Endothelial cell of umbilical vein (primary cell): ENCODE measurements around the gene RAB27B. TPM values are rescaled to one million over a fixed set of nuclear protein-coding genes. Genes with fewer than 3 reads are reported as not detected.

Source experiments
- BruUV-seq: library from RNA; stranded (reverse); fragments of 400-500 nt; replicated peaks from 2 replicates; lab custom pipeline; 2021; lab: Mats Ljungman, UMichigan
- CTCF ChIA-PET: fragments of 300-600, 350-600 bp; sonication (Branson Sonifier 250); formaldehyde crosslinking; loops from one replicate; lab custom pipeline; 2021; ENCODE audit warnings: antibody characterized with exemption, inconsistent platforms; lab: Charles Lee
- POLR2A ChIA-PET: fragments of 300-600, 350-600 bp; sonication (Branson Sonifier 250); formaldehyde crosslinking; loops from one replicate; lab custom pipeline; 2021; ENCODE audit warnings: antibody characterized with exemption, inconsistent platforms; lab: Charles Lee
- DNase-seq: peaks from one replicate; pipeline ENCODE4 v3.0.0-alpha.2; 2011; ENCODE audit warnings: low read depth, low spot score
- FAIRE-seq: peaks from 2 replicates; lab custom pipeline; 2011; peaks lifted over from hg19 to GRCh38; lab: Jason Lieb, UNC
- H2AFZ ChIP-seq: 2 replicates; pipeline ENCODE4 v1.6.0; 2012; ENCODE audit warnings: low read depth, low read length, control low read depth, inconsistent platforms
- H3K27ac ChIP-seq: 2 replicates; pipeline ENCODE4 v1.5.1; 2011; ENCODE audit warnings: low read depth, mild to moderate bottlenecking, control low read depth, low read length, moderate library complexity; ENCODE audit not compliant: insufficient read depth
- H3K27me3 ChIP-seq, 2 experiments: 2 replicates each; pipeline versions ENCODE4 v1.6.0 to v1.6.1; 2011; ENCODE audit warnings: low read length in 2 of 2, mixed read lengths in 1 of 2; ENCODE audit not compliant: control insufficient read depth in 2 of 2, insufficient read depth in 2 of 2
- H3K36me3 ChIP-seq, 2 experiments: 2 replicates in 1 of 2; 3 replicates in 1 of 2; pipeline ENCODE4 v1.5.1; 2011; ENCODE audit warnings: low read length in 2 of 2, mild to moderate bottlenecking in 1 of 2, moderate library complexity in 1 of 2; ENCODE audit not compliant: control insufficient read depth in 2 of 2, insufficient read depth in 2 of 2; ENCODE audit errors: extremely low read depth in 1 of 2
- H3K4me1 ChIP-seq: 3 replicates; pipeline ENCODE4 v1.5.1; 2011; ENCODE audit warnings: mild to moderate bottlenecking, low read length; ENCODE audit not compliant: control insufficient read depth, insufficient read depth; ENCODE audit errors: extremely low read depth
- H3K4me2 ChIP-seq: 2 replicates; pipeline ENCODE4 v1.6.1; 2011; ENCODE audit warnings: low read length, control low read depth, mixed read lengths; ENCODE audit not compliant: insufficient read depth
- H3K4me3 ChIP-seq, 3 experiments: fragments of 200-600 bp in 1 of 3; sonication (generic), shearing (Covaris generic) in 1 of 3; replicated peaks in 1 of 3; 2 replicates each; pipeline ENCODE4 v1.5.1; 2011 to 2016; ENCODE audit warnings: control low read depth in 3 of 3, low read length in 3 of 3, mild to moderate bottlenecking in 2 of 3, inconsistent platforms in 1 of 3, low read depth in 1 of 3, moderate library complexity in 1 of 3; ENCODE audit not compliant: insufficient read depth in 1 of 3
- H3K79me2 ChIP-seq: 2 replicates; pipeline ENCODE4 v1.6.0; 2012; ENCODE audit warnings: low read length, inconsistent platforms; ENCODE audit not compliant: control insufficient read depth, insufficient read depth
- H3K9ac ChIP-seq: replicated peaks from 2 replicates; pipeline ENCODE3; 2011; ENCODE audit warnings: low read length, control low read depth; ENCODE audit not compliant: insufficient read depth; ENCODE audit errors: extremely low read depth
- H3K9me1 ChIP-seq: replicated peaks from 3 replicates; pipeline ENCODE4 v1.6.0; 2011; ENCODE audit warnings: mild to moderate bottlenecking, low read length; ENCODE audit not compliant: control insufficient read depth, insufficient read depth; ENCODE audit errors: extremely low read depth
- H3K9me3 ChIP-seq: replicated peaks from 2 replicates; pipeline ENCODE4 v1.5.1; 2012; ENCODE audit warnings: low read length, inconsistent platforms; ENCODE audit not compliant: control insufficient read depth, insufficient read depth
- H4K20me1 ChIP-seq: replicated peaks from 2 replicates; pipeline ENCODE3; 2011; ENCODE audit warnings: mild to moderate bottlenecking, low read length; ENCODE audit not compliant: control insufficient read depth, insufficient read depth; ENCODE audit errors: extremely low read depth
- CTCF ChIP-seq, 2 donors: IDR thresholded peaks; 1 replicate in 1 of 2; 2 replicates in 1 of 2; pipeline ENCODE4 v1.5.1; 2011; ENCODE audit warnings: low read length in 2 of 2, mild to moderate bottlenecking in 2 of 2, moderate library complexity in 2 of 2, control low read depth in 1 of 2, inconsistent platforms in 1 of 2, low read depth in 1 of 2; ENCODE audit not compliant: insufficient read depth in 1 of 2; ENCODE audit errors: extremely low read depth in 1 of 2
- EZH2 ChIP-seq: IDR thresholded peaks from 2 replicates; pipeline ENCODE4 v1.6.1; 2012; ENCODE audit warnings: borderline replicate concordance, low read depth, mild to moderate bottlenecking, moderate library complexity, low read length, inconsistent platforms; ENCODE audit not compliant: severe bottlenecking
- FOS ChIP-seq: IDR thresholded peaks from 2 replicates; pipeline ENCODE4 v1.6.1; 2011; ENCODE audit warnings: mild to moderate bottlenecking, low read length, moderate library complexity, borderline replicate concordance; ENCODE audit not compliant: insufficient read depth
- GATA2 ChIP-seq: IDR thresholded peaks from 2 replicates; pipeline ENCODE4 v1.7.0; 2011; ENCODE audit warnings: low read depth, mild to moderate bottlenecking, moderate library complexity, mixed read lengths, low read length; ENCODE audit not compliant: insufficient read length, insufficient read depth
- JUN ChIP-seq: IDR thresholded peaks from 2 replicates; pipeline ENCODE4 v1.6.1; 2011; ENCODE audit warnings: borderline replicate concordance, low read depth; ENCODE audit not compliant: insufficient read length, insufficient read depth
- MAX ChIP-seq: IDR thresholded peaks from 2 replicates; pipeline ENCODE4 v1.6.1; 2011; ENCODE audit not compliant: insufficient read depth, insufficient read length
- MYC ChIP-seq: IDR thresholded peaks from one replicate; pipeline ENCODE4 v1.6.1; 2011; ENCODE audit warnings: mild to moderate bottlenecking, low read depth, low read length
- POLR2A ChIP-seq: IDR thresholded peaks from 2 replicates; pipeline ENCODE4 v1.6.1; 2012; ENCODE audit warnings: low read depth, mild to moderate bottlenecking, control low read depth, low read length
- POLR2AphosphoS5 ChIP-seq: IDR thresholded peaks from 2 replicates; pipeline ENCODE4 v1.6.1; 2012; ENCODE audit warnings: low read depth, mild to moderate bottlenecking, control low read depth, low read length, moderate library complexity; ENCODE audit not compliant: insufficient read depth
- dilution Hi-C: fragments of 300-500 bp; cut with MboI; formaldehyde crosslinking; loops from one replicate; pipeline ENCODE4 v1.15.0; 2019; ENCODE audit warnings: low sequenced_read_pairs; ENCODE audit not compliant: extremely low pct_ligation_motif_present
- intact Hi-C: fragments of 100-400 bp; cut with micrococcal nuclease; formaldehyde crosslinking; loops from one replicate; pipeline ENCODE4 v1.10.0; 2022
- polyA plus RNA-seq, 4 experiments: library from polyadenylated mRNA; depleted of rRNA in 3 of 4; stranded (reverse) in 3 of 4; unstranded in 1 of 4; fragments of >200 nt; gene quantifications; 2 replicates each; pipeline versions ENCODE4 v1.2.1 to v1.2.3, GENCODE V29; 2011 to 2012; ENCODE audit warnings: missing spikeins in 1 of 4
- total RNA-seq: library from RNA; stranded (reverse); gene quantifications from 2 replicates; pipeline ENCODE4 v1.2.3, GENCODE V29; 2021

RAB27B gene
- total and polyA plus RNA-seq, 2 donors (not counting 3 experiments of a cell fraction or from before 2014, with no cell fraction given): not detected

- ChIA-PET CTCF (no interaction called here), POLR2A (no interaction called here)
- no peak for FAIRE-seq
- no TSS peak for BruUV-seq
- no peak overlapping the region for H3K27ac ChIP-seq
- no peaks in the 10 kb centered on the region for H3K36me3 ChIP-seq
- DNase-seq: no peak
- H3K4me1 ChIP-seq: no peaks in the 10 kb centered on the region
- no peak overlapping the region for H3K9ac ChIP-seq
- no peaks in the 10 kb centered on the region for H4K20me1 ChIP-seq
- dilution Hi-C loops: no loop called here
- no peak for TF ChIP-seq MYC
- no peak for TF ChIP-seq EZH2
- no peak for TF ChIP-seq FOS
- TF ChIP-seq MAX: no peak
- TF ChIP-seq JUN: no peak
- TF ChIP-seq POLR2A: no peak
- TF ChIP-seq POLR2AphosphoS5: no peak
- TF ChIP-seq GATA2: no peak
- no peak for TF ChIP-seq CTCF (IDR thresholded peaks at IDR 0.05; ENCODE audit: extremely low read depth in 1 of 2, insufficient read depth in 1 of 2, low read depth in 1 of 2, low read length in 2 of 2)
- H3K27me3 ChIP-seq: no peaks in the 10 kb centered on the region
- no peaks in the 10 kb centered on the region for H3K79me2 ChIP-seq
- intact Hi-C loops: no loop called here
- no peak overlapping the region for H3K4me3 ChIP-seq
- no peak overlapping the region for H3K4me2 ChIP-seq
- no peak overlapping the region for H2AFZ ChIP-seq
- no peaks in the 10 kb centered on the region for H3K9me1 ChIP-seq
- H3K9me3 ChIP-seq: no peaks in the 10 kb centered on the region
Measured at GRCh38 chr18:54783139-54783538, 45.1 kb upstream of the RAB27B start.
